Hippocampal formation (tissue), 2 donors: ENCODE results near the gene TAF6.

Experiments
- DNase-seq, 2 donors: peaks; one replicate each; lab custom pipeline; 2025; lab: John Stamatoyannopoulos, UW

The TAF6 gene

DNA sequence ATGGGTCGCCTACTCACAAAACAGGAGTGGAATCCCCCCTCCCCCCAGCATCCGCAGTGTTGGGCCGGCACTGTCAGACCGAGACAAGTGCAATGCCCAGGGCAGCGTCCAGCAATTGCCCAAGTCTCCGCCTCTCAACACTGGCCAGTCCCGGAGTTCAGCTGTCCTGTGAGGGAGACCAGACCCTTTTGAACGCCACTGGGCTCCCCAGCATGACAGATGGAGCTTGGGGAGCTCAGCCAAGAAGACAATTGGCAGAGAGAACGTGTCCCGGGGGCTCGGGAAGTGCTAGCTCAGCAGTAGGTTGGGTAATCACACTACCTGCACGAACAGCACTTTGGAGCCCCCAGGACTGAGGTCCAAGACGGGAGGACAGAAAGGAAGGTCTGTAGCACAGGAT is 25.7 kb downstream of the TAF6 start:
- DNase-seq = no peak

DNA sequence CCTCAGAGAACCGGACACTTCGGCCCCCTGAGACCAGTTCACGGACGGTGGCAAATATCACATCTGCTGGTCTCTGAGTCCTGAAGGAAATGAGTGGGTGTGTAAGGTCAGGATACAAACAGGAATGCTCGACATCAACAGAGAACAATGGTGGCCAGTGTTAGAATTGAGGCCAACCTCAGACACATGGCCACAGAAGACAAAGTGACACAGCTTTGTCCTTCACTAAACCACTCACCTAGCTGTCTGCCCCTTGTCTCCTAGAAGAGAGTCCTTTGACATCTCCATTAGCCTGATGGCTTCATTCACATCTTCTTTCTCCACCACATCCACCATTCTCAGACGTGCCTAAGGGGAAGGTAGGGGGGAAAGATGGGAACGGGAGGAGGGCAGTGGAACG is 26.1 kb downstream of the TAF6 start:
- DNase-seq = no peak

DNA sequence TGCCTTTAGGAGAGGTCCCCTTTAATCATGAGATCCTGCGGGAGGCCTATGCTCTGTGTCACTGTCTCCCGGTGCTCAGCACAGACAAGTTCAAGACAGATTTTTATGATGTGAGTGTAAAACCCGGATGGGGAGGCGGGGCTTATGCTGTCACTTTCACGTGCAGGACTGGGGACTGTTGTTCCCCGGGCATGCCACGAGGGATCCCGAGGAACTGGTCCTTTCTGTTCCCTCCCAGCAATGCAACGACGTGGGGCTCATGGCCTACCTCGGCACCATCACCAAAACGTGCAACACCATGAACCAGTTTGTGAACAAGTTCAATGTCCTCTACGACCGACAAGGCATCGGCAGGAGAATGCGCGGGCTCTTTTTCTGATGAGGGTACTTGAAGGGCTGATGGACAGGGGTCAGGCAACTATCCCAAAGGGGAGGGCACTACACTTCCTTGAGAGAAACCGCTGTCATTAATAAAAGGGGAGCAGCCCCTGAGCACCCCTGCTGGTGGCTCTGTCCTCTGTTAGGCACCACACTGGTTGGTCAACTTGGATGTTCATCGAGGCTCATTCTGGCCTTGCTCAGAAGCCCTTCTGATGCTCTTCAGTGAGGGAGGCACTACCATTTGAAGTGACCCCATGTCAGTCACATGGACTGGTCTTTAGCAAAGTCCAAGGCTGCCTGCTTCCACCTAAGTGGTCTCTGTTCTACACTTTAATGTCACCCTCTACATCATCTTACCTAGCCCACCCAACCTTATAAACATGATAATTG is 27.6 kb downstream of the TAF6 start:
- DNase-seq = no peak

DNA sequence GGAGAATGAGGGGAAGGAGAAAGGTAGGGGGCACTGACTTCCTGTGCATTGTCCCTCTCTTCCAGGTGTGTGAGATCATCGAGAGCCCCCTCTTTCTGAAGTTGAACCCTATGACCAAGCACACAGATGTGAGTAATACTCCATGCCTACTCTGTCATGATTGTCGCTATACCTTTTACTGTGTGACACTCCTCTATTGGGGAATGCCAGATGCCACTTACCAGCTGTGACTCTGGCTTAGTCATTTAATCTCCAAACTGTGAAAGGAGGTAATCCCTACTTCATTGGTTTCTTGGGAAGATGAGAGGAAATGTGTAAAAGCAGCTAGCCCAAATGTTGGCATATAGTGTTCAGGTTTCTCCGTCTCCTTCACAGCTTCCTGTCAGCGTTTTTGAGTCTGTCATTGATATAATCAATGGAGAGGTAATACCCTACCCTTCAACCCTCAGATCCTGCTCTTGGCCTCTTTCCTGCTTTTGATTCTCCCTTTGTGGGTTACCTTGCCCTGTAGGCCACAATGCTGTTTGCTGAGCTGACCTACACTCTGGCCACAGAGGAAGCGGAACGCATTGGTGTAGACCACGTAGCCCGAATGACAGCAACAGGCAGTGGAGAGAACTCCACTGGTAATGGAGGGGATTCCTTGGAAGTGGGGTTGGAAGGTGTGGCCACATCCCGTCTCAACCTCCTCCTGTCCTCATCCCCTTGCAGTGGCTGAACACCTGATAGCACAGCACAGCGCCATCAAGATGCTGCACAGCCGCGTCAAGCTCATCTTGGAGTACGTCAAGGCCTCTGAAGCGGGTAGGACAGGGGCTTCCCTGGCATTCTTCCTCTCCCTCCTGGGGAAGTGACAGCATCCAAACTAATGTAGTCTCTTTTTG is 28.4 kb downstream of the TAF6 start:
- DNase-seq = no peak

DNA sequence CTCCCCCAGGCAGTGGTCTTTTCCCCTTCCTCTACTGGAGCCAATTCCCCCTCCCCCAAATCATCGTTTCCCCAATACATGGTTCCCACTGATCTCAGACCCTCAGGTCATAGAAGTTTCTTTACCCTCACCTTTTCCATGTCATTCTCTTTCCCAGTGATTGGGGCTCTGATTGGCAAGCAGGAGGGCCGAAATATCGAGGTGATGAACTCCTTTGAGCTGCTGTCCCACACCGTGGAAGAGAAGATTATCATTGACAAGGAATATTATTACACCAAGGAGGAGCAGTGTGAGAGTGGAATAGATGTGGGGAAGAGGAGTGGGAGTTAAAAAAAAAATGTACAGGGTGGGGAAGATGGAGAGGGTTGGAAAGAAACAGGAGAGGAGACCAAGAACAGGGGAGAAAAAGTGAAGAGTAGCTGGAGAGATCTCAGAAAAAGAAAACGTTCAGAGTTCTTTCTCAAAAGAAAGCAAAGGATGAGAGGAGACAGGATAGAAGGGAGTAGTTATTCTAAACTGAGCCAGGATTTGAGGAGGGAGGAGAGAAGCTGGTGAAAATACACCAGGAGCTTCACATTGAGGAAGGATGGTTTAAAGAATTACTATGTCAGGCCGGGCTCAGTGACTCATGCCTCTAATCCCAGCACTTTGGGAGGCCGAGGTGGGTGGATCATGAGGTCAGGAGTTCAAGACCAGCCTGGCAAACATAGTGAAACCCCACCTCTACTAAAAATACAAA is 29.5 kb downstream of the TAF6 start:
- DNase-seq = no peak

DNA sequence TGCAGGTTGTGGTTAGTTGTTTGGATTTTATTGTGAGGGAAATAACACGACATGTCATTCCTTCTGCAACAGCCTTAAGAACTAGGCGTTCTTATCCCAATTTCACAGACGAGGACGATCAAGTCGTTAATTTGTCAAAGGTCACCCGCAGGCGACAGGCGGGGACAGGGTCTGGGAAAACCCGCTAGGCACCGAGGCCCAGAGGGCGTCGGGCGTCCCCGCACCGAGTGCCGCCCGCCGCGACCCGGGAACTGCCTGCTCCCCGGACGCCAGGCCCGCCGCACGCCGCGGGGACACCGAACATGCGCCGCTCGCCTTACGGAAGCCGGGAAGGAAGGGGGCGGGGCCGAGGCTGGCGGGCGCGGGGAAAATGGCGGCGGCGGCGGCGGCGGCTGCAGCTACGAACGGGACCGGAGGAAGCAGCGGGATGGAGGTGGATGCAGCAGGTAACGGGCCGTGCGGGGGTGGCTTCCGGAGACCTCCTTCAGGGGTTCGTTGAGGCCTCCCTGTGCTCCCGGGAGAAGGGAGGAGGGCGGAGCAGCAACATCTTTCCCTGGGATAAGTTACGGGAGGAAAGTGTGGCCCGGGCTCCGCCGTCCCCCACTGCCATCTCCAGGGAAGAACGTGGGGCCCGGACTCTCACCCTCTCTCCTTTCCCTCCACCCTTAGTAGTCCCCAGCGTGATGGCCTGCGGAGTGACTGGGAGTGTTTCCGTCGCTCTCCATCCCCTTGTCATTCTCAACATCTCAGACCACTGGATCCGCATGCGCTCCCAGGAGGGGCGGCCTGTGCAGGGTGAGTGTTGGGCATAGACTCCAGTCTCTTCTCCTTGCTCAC is 30.3 kb downstream of the TAF6 start, which contains the start of gene COPS6:
Gene COPS6 (plus strand): TSS at position 349 of the 837 bp plus-strand sequence. CDS start 22 bp downstream, at position 371.
- peak; percentile 49 to 79 for DNase-seq

DNA sequence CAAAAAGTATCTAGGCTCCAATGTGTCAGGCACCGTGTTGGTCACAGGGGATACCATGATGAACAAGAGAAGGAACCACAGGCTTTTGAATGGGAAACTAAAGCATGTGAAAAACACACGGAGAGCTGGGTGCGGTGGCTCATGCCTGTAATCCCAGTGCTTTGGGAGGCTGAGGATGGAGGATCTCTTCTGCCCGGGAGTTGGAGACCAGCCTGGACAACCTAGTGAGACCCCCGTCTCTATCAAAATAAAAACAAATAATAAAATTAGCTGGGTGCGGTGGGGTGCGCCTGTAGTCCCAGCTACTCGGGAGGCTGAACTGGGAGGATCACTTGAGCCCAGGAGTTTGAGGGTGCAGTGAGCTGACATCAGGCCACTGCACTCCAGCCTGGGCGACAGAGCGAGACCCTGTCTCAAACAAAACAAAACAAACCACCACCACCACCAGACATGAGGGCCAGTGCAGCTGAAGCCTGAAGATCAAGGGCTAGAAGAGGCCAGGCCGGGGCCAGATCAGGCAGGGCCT is 31.0 kb downstream of the TAF6 start:
- DNase-seq = no peak

DNA sequence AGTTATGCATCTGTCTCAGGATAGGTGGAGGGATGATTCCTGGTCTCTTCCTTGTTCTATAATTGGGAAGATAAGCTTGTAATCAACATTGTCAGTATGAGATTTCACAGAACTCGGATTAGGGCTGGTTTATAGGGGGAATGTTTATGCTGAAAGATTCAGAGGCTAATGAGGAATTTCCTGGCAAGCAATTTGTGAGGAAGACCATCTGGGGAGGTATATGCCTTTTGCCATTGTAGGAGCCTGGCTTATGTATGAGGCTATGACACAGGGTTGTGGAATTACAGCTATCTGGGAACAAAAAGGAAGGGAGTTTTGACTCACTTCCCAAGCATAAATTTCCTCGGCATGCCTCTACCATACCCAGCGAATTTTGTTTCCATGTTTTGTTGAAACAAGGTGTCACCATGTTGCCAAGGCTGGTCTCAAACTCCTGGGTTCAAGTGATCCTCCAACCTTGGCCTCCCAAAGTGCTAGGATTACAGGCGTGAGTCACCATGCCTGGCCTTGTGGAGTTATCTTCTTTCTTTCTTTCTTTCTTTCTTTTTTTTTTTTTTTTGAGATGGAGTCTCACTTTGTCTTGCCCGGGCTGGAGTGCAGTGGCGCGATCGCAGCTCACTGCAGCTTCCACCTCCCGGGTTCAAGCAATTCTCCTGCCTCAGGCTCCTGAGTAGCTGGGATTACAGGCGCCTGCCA is 32.0 kb downstream of the TAF6 start:
- DNase-seq = no peak

DNA sequence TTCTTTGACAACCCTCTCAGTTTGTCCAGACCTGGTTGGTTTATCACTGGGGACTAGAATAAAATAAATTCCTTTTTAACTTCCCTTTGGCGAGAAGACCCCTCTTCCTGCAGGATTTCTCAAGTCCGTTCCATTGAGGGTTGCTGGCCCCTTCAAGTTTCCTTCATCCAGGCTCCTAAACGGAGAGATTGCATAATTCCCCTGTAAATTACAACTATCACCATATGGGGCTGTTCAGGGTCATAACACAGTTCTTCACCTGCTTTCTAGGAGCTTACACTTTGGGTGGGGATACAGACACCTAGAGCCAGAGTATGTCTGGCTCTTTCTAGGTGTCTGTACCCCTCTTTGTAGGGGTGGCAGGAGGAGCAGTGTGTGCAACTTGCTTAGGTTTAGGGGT is 33.6 kb downstream of the TAF6 start:
- no peak for DNase-seq

DNA sequence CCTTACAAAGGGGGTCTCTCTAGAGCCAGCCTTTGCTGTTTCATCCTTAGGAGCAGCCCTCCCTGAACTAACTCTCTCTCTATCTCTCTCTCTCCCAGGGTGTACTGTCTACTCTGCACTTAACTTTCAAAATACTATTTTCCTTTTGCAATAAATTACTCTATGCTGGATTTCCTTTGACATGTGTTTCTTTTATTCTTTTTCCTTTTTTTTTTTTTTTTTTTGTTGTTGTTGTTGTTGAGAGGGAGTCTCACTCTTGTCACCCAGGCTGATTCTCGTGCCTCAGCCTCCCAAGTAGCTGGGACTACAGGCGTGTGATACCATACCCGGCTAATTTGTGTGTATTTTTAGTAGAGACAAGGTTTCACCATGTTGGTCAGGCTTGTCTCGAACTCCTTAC is 36.2 kb downstream of the TAF6 start:
- no peak for DNase-seq

DNA sequence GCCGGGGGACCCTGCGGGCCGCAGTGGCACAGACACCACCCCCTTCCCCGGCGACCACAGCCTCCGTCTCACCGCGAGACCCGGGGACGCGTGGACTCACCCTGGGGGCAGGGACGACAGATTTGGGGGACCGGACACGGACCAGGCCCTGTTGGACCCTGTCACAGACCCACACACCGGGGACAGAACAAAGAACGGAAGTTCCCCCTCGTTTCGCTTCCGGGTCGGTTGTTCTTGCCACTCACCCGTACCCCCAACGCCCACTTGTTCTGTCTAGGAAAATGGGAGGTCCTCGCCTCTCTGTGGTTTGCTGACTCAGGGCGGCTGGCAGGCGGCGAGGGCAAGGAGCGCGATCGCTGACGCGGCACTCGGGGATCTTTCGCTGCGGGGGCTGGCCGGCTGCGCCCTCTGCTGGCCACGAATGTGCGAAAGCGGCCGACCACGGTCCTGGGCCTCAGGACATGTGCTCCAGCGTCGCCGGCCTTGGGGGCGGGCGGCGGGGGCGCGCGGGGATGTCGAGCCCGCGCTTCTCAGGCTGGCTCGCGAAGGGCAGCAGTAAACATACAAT is 37.5 kb downstream of the TAF6 start, which contains the start of gene ZNF3:
Gene ZNF3 (minus strand): TSS at position 189 of the 568 bp plus-strand sequence. CDS start 4,366 bp downstream, outside the sequence.
- peak; percentile 99 for DNase-seq

DNA sequence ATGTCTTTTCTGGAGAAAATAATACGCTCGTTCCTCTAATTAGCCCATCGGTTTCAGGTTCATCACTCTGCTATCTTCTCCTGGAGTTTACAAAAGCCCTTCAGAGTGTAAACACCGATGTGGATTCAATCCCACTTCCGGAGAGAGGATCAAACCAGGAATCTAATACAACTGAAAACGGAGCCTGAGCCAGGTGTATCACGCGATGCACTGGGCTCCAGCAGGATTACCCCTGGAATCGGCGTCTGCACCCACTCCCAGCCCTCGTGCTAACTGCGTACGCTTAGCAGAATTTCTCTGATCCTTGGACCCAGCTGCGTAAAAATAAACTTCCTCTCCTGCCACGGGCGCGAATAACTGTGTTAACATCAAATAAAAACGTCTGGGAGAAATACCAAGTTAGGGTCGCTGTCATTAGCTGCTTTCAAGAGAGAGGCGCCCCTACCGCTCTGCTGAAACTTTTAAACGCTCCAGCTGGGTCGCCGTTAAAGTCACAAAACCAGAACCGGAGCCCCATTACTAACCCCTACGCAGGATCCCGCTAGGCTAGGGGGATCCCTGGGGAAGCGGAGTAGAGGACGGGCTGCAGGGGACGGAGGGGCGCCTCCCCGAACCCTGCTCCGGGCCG is 38.1 kb downstream of the TAF6 start:
- no peak for DNase-seq

DNA sequence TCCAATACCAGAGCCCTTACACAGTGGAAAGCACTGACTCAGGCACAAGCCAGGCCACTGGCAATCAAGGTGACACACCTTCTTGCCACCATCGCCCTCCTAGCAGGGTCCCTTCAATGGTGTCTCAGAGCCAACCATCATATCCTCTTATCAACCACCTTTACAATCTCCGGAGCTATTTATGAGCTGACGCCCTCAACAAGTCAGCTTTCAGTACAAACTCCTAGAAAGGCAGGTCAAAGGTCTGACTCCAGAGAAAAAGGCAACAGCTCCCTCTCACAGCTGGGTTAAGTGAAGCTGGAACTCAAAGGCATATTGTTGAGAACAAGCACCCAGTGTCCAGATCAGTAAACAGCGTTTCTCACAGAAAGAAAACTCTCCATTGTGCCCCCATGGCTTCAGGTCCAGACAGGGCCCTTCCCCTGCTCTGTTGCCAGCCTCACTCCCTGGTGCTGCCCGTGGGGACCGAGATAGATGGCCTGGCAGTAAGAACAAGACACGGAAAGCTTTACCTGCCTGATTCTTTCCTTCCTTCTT is 40.1 kb downstream of the TAF6 start:
- DNase-seq = peak; percentile 63 to 84

DNA sequence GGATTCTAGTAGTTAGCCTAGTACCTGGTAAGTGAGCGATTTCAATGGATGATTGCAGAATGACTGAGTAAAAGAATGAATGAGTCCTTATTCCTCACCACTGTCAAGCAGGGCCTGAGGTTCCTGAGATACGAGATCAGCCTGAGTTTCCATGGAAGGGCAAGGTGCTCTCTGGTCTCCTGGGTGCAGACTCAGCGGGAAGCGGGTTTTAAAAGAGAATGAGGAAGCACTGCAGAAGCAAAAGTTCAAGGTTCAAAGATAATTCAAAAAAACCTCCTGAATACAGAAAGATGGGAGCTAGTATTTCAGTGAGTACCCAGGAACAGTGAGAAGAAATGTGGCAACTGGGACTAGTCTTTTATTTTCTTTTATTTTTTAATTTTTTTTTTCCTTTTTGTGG is 42.0 kb downstream of the TAF6 start:
- no peak for DNase-seq

DNA sequence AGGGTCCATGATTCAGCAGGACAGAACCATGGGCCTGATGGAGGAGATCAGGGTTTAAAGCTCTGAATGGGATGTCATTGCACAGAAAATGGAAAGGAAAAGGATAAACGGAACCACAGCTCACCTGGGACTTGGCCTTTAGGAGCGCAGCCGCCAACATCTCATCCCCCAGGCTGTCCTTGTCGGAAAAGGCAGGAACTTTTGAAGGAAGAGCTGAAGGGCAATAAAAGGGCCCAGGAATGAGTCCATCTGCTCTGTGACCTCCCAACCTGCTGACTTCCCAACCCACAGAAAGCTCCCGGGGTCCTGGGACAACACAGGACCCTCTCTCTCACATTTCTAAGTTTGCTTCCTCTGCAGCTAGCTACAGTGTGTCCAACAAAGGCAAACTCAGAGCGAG is 43.7 kb downstream of the TAF6 start:
- DNase-seq = no peak

DNA sequence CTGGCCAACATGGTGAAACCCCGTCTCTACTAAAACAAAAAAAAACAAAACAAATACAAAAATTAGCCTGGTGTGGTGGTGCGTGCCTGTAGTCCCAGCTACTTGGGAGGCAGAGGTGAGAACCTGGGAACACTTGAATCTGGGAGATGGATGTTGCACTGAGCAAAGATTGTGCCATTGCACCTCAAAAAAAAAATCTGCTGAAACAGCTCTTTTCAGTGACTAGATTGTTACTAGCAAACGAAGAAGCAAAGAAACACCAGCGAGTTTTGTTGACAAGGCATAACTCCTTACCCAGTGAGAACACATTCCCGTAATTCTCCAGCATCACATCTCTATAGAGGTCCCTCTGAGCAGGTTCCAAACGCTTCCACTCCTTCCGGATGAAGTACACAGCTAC is 44.3 kb downstream of the TAF6 start:
- DNase-seq = no peak

DNA sequence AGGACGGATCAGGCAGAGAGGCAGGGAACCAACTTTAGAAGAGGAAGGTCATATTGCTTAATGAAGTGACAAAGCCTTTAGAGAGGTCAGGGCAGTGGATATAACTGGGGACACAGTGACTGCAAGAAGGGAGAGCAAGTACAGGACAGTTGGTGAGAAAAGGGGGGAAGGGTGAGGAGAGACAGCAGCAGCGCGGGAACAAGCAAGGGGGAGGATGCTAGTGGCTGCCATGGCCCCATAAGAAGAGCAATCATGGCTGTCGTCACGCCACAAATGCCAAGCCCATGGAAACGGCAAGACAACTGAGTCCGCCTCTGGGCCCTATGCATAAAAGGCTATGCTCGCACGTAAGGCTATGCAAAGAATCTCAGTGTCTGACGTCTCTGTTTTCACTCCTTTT is 46.7 kb downstream of the TAF6 start:
- no peak for DNase-seq

DNA sequence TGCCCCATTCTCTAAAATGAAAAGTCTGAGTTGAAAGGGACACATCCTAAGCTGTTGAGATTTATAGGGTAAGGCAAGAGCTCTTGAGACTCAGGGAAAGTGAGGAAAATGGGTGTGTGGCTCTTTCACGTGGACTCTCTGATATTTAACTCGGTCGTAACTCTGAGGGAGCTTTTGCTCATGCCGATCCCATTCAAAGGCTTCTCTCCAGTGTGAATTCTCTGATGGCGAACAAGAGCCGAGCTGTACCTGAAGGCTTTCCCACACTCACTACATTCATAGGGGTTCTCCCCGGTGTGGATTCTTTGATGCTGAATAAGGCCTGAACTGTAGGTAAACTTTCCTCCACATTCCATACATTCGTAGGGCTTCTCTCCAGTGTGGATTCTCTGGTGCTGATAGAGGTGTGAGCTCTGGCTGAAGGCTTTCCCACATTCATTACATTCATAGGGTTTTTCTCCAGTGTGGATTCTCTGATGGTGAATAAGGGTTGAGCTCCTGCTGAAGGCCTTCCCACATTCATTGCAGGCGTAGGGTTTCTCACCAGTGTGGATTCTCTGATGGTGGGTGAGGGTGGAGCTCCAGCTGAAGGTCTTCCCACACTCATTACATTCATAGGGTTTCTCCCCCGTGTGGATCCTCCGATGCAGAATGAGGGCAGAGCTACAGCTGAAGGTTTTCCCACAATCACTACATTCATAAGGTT is 48.0 kb downstream of the TAF6 start:
- DNase-seq = no peak

DNA sequence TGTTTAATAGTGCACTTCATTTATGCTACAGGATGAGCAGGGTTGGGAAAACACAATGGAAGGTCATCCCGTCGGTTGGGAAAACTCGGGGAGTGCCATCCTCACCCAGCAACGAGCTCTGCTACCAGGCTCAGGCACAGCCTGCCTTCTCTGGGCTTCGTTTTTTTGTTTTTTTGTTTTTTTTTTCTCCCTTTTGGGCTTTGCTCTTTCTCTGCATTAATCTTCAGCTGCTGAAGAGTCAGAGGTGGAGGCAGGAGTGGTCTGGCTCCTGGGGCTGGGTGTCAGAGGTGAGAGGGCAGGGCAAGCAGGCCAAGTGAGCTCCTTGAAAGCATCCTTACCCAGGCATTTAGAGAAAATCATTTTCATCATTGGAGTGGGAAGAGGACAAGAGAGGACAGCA is 49.2 kb downstream of the TAF6 start:
- no peak for DNase-seq
